ENCODE results near the gene GID4.

DNA sequence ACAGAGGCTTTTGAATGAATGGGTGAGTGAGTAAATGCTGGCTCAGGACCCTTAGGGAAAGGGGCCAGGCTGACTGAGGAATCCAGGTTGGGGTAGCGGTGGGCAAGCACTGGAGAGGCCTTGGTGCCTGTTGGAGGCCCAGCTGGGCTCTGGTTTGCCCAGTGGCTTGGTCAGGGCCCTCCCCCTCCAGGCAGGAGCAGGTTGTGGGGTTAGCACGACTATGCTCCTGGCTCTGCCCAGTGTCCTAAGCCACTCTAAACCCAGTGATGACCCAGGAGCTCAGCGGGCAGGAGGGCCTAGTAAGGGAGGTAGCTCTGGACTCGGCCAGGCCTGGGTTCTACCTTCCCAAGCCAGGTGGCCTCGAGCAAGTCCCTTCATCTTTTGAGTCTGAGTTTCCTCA is 76.9 kb downstream of the GID4 start:
- TF ChIP-seq POLR2AphosphoS5 (IDR thresholded peaks at IDR 0.05; ENCODE audit: low read depth, low read length) (no peak), POLR2A (IDR thresholded peaks at IDR 0.05; ENCODE audit: low read depth, low read length) (no peak), TAF1 (IDR thresholded peaks at IDR 0.05; ENCODE audit: borderline replicate concordance, low read depth, low read length) (no peak)
